ENCODE measurements around the gene ARFGEF2. TPM values are rescaled to one million over a fixed set of nuclear protein-coding genes. Genes with fewer than 3 reads are reported as not detected.
"Not testable (repeated sequence)": the region's sequence is repeated elsewhere in the genome, so short reads cannot be mapped to it uniquely, and the experiment has no call there.

ARFGEF2 gene
- polyA plus RNA-seq, 1 donor (not counting 4 experiments of a cell fraction or from before 2014, with no cell fraction given), result 19.2 TPM

DNA sequence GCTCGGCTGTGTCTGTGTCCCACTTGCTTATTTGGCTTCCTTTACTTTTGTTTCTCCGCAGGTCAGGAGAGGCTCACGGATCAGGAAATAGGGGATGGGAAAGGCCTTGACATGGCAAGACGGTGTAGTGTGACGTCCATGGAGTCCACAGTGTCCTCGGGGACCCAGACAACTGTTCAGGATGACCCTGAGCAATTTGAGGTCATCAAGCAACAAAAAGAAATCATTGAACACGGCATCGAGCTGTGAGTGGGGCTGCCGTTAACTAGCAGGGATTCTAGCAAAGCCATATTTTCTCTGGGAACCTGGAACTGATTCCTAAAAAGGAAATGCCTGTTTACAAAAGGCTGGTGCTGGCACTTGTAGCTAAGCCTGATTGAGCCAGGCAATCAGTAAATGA is 54.4 kb downstream of the ARFGEF2 start:
- FAIRE-seq, result no peak
- Histone ChIP-seq H3K36me3 (ENCODE audit: control insufficient read depth in 2 of 2, extremely low read depth in 1 of 2, insufficient read depth in 2 of 2, low read length in 2 of 2) (peaks cover 7 to 16% of the 10 kb centered on the region in 2 experiments), H4K20me1 (ENCODE audit: control insufficient read depth, extremely low read depth, insufficient read depth, low read length) (no peaks in the 10 kb centered on the region), H3K4me3 (ENCODE audit: control insufficient read depth in 2 of 3, extremely low read depth in 1 of 3, insufficient read depth in 2 of 3, low read depth in 1 of 3, low read length in 3 of 3) (no peak overlapping the region), H3K27ac (ENCODE audit: control insufficient read depth, insufficient read depth, low read length) (no peak overlapping the region), H3K9ac (ENCODE audit: control insufficient read depth, extremely low read depth, insufficient read depth, low read length) (no peak overlapping the region), H3K9me1 (ENCODE audit: control insufficient read depth, extremely low read depth, insufficient read depth, low read length) (no peaks in the 10 kb centered on the region), H2AFZ (ENCODE audit: control insufficient read depth, low read length) (no peak overlapping the region), H3K4me1 (ENCODE audit: control insufficient read depth, extremely low read depth, insufficient read depth, low read length) (no peaks in the 10 kb centered on the region), H3K4me2 (ENCODE audit: control insufficient read depth, extremely low read depth, insufficient read depth, low read depth, low read length) (no peak overlapping the region), H3K9me3 (ENCODE audit: control insufficient read depth, low read depth, low read length) (no peaks in the 10 kb centered on the region), H3K27me3 (ENCODE audit: control insufficient read depth, extremely low read depth, insufficient read depth, low read length) (no peaks in the 10 kb centered on the region), H3K79me2 (ENCODE audit: control insufficient read depth, insufficient read depth, low read length) (no peaks in the 10 kb centered on the region)
- DNase-seq (ENCODE audit: low read depth, low spot score), result no peak
- dilution Hi-C loops (cut with MboI; ENCODE audit: extremely low pct_ligation_motif_present, low sequenced_read_pairs), result no loop called here
- TF ChIP-seq, protein P1, sequence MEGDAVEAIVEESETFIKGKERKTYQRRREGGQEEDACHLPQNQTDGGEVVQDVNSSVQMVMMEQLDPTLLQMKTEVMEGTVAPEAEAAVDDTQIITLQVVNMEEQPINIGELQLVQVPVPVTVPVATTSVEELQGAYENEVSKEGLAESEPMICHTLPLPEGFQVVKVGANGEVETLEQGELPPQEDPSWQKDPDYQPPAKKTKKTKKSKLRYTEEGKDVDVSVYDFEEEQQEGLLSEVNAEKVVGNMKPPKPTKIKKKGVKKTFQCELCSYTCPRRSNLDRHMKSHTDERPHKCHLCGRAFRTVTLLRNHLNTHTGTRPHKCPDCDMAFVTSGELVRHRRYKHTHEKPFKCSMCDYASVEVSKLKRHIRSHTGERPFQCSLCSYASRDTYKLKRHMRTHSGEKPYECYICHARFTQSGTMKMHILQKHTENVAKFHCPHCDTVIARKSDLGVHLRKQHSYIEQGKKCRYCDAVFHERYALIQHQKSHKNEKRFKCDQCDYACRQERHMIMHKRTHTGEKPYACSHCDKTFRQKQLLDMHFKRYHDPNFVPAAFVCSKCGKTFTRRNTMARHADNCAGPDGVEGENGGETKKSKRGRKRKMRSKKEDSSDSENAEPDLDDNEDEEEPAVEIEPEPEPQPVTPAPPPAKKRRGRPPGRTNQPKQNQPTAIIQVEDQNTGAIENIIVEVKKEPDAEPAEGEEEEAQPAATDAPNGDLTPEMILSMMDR (optimal IDR thresholded peaks at IDR 0.05 in 1 of 3, IDR thresholded peaks at IDR 0.05 in 1 of 3, conservative IDR thresholded peaks at IDR 0.05 in 1 of 3; ENCODE audit: extremely low read depth in 1 of 3, insufficient read depth in 2 of 3, low read length in 3 of 3), result no peak
- TF ChIP-seq EZH2 (IDR thresholded peaks at IDR 0.05; ENCODE audit: low read length), result no peak

DNA sequence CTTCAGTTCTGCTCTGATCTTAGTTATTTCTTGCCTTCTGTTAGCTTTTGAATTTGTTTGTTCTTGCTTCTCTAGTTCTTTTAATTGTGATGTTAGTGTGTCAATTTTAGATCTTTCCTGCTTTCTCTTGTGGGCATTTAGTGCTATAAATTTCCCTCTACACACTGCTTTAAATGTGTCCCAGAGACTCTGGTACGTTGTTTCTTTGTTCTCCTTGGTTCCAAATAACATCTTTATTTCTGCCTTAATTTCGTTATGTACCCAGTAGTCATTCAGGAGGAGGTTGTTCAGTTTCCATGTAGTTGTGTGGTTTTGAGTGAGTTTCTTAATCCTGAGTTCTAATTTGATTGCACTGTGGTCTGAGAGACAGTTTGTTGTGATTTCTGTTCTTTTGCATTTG is 58.5 kb downstream of the ARFGEF2 start:
- H3K4me1 ChIP-seq (ENCODE audit: control insufficient read depth, extremely low read depth, insufficient read depth, low read length), result peaks cover 15% of the 10 kb centered on the region
- peaks cover 10 to 11% of the 10 kb centered on the region in 2 experiments for H3K36me3 ChIP-seq (ENCODE audit: control insufficient read depth in 2 of 2, extremely low read depth in 1 of 2, insufficient read depth in 2 of 2, low read length in 2 of 2)
- H3K79me2 ChIP-seq (ENCODE audit: control insufficient read depth, insufficient read depth, low read length); H3K9ac ChIP-seq (ENCODE audit: control insufficient read depth, extremely low read depth, insufficient read depth, low read length); DNase-seq (ENCODE audit: low read depth, low spot score); H3K9me3 ChIP-seq (ENCODE audit: control insufficient read depth, low read depth, low read length); H3K9me1 ChIP-seq (ENCODE audit: control insufficient read depth, extremely low read depth, insufficient read depth, low read length); H4K20me1 ChIP-seq (ENCODE audit: control insufficient read depth, extremely low read depth, insufficient read depth, low read length); H2AFZ ChIP-seq (ENCODE audit: control insufficient read depth, low read length); H3K4me3 ChIP-seq (ENCODE audit: control insufficient read depth in 2 of 3, extremely low read depth in 1 of 3, insufficient read depth in 2 of 3, low read depth in 1 of 3, low read length in 3 of 3); H3K4me2 ChIP-seq (ENCODE audit: control insufficient read depth, extremely low read depth, insufficient read depth, low read depth, low read length); H3K27me3 ChIP-seq (ENCODE audit: control insufficient read depth, extremely low read depth, insufficient read depth, low read length); dilution Hi-C loops (cut with MboI; ENCODE audit: extremely low pct_ligation_motif_present, low sequenced_read_pairs); H3K27ac ChIP-seq (ENCODE audit: control insufficient read depth, insufficient read depth, low read length); FAIRE-seq: not testable (repeated sequence)

All from keratinocyte (primary cell).